HEK293T (cell line): ENCODE measurements around the gene OR2W3.

Experiments used
- CTCF ChIA-PET: fragments of 350-600 bp; formaldehyde crosslinking; extraction: SDS; loops from one replicate; lab custom pipeline; 2021; ENCODE audit warnings: antibody characterized with exemption, inconsistent platforms; lab: Yijun Ruan, JAX
- POLR2A ChIA-PET: fragments of 350-600 bp; formaldehyde crosslinking; extraction: SDS; loops from one replicate; lab custom pipeline; 2020; ENCODE audit warnings: antibody characterized with exemption, inconsistent platforms; lab: Yijun Ruan, JAX
- DNase-seq: peaks from one replicate; pipeline ENCODE4 v3.0.0; 2012; ENCODE audit warnings: mixed read lengths; ENCODE audit errors: extremely low spot score
- ARNT ChIP-seq: fragments of 450-650 bp; IDR thresholded peaks from 2 replicates; pipeline ENCODE4 v1.6.1; 2017; ENCODE audit warnings: mild to moderate bottlenecking
- BHLHE40 ChIP-seq: fragments of 450-650 bp; IDR thresholded peaks from 2 replicates; pipeline ENCODE4 v1.6.1; 2016; ENCODE audit warnings: mild to moderate bottlenecking, moderate library complexity, borderline replicate concordance
- CTBP1 ChIP-seq: fragments of 450-650 bp; IDR thresholded peaks from 2 replicates; pipeline ENCODE4 v1.6.1; 2016; ENCODE audit warnings: borderline replicate concordance
- ELF4 ChIP-seq: fragments of 450-650 bp; IDR thresholded peaks from 2 replicates; pipeline ENCODE4 v1.6.1; 2017; ENCODE audit warnings: antibody characterized with exemption
- FOXA1 ChIP-seq: fragments of 450-650 bp; IDR thresholded peaks from 2 replicates; pipeline ENCODE4 v1.6.1; 2016; ENCODE audit warnings: mild to moderate bottlenecking
- FOXK2 ChIP-seq: fragments of 450-650 bp; IDR thresholded peaks from 2 replicates; pipeline ENCODE4 v1.6.1; 2016; ENCODE audit warnings: mild to moderate bottlenecking
- FOXM1 ChIP-seq: fragments of 450-650 bp; IDR thresholded peaks from 2 replicates; pipeline ENCODE4 v1.6.1; 2017; ENCODE audit warnings: mild to moderate bottlenecking, borderline replicate concordance
- HDGF ChIP-seq: fragments of 450-650 bp; IDR thresholded peaks from 2 replicates; pipeline ENCODE4 v1.6.1; 2017; ENCODE audit warnings: antibody characterized with exemption, borderline replicate concordance
- L3MBTL2 ChIP-seq: fragments of 450-650 bp; conservative IDR thresholded peaks from 2 replicates; pipeline ENCODE4 v1.6.1; 2016; ENCODE audit warnings: mild to moderate bottlenecking
- LEF1 ChIP-seq: fragments of 450-650 bp; IDR thresholded peaks from 2 replicates; pipeline ENCODE4 v1.6.1; 2017; ENCODE audit warnings: mild to moderate bottlenecking, borderline replicate concordance
- NFRKB ChIP-seq: fragments of 450-650 bp; IDR thresholded peaks from 2 replicates; pipeline ENCODE4 v1.6.1; 2016; ENCODE audit warnings: mild to moderate bottlenecking, moderate library complexity
- PKNOX1 ChIP-seq: fragments of 450-650 bp; IDR thresholded peaks from 2 replicates; pipeline ENCODE4 v1.6.1; 2016
- SP1 ChIP-seq: fragments of 450-650 bp; IDR thresholded peaks from 2 replicates; pipeline ENCODE4 v1.6.1; 2017
- SUZ12 ChIP-seq: fragments of 450-650 bp; IDR thresholded peaks from 2 replicates; pipeline ENCODE4 v1.6.1; 2016; ENCODE audit warnings: mild to moderate bottlenecking
- TARDBP ChIP-seq: fragments of 450-650 bp; IDR thresholded peaks from 2 replicates; pipeline ENCODE4 v1.6.1; 2016
- ZNF384 ChIP-seq: fragments of 450-650 bp; IDR thresholded peaks from 2 replicates; pipeline ENCODE4 v1.6.1; 2016

Gene OR2W3

DNA sequence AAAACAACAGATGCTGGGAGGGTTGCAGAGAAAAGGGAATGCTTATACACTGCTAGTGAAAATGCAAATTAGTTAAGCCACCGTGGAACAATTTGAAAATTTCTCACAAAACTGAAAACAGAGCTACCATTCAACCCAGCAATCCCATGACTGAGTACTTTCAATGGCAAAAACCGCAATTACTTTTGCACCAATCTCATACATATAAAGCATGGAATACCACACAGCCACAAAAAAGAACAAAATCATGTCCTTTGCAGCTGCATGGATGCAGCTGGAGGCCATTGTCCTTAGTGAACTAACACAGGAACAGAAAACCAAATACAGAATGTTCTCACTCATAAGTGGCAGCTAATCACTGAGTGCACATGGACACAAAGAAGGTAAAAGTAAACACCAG is 18.4 kb downstream of the OR2W3 start:
- ChIA-PET POLR2A (no interaction called here), CTCF (no interaction called here)
- no peak for DNase-seq
- no peak for TF ChIP-seq FOXK2
- no peak for TF ChIP-seq BHLHE40
- no peak for TF ChIP-seq LEF1
- peak; percentile 52; the same call in 1 of the 2 replicates for TF ChIP-seq ELF4
- TF ChIP-seq HDGF: no peak
- no peak for TF ChIP-seq ZNF384

- POLR2A ChIA-PET: no interaction called here
These were observed 19.7 kb downstream of the OR2W3 start for GRCh38 chr1:247914941-247915662.

GRCh38 chr1:247919952-247920351 is 24.6 kb downstream of the OR2W3 start, which contains the start of gene OR2T8:
TSS of gene OR2T8 (plus strand) at chr1:247920252. CDS start at chr1:247921018, 766 bp downstream.
- CTCF ChIA-PET: no interaction called here
- POLR2A ChIA-PET: no interaction called here

More at GRCh38 chr1:247914941-247915662, 19.7 kb downstream of the OR2W3 start:
- no peak for TF ChIP-seq ARNT
- no peak for TF ChIP-seq CTBP1
- TF ChIP-seq FOXK2: no peak
- TF ChIP-seq SUZ12: no peak
- no peak for TF ChIP-seq FOXA1
- TF ChIP-seq SP1: no peak
- CTCF ChIA-PET: no interaction called here
- DNase-seq: no peak

GRCh38 chr1:247923941-247924340 is 28.6 kb downstream of the OR2W3 start:
- ChIA-PET CTCF (no interaction called here), POLR2A (no interaction called here)
- TF ChIP-seq HDGF: no peak
- TF ChIP-seq NFRKB: no peak
- TF ChIP-seq PKNOX1: no peak
- no peak for TF ChIP-seq ZNF384
- DNase-seq: no peak

More at GRCh38 chr1:247919952-247920351, 24.6 kb downstream of the OR2W3 start, which contains the start of gene OR2T8:
- TF ChIP-seq CTBP1 (no peak), NFRKB (no peak), SP1 (no peak), LEF1 (no peak), HDGF (no peak), ARNT (no peak), ZNF384 (no peak), FOXK2 (no peak), SUZ12 (no peak), TARDBP (no peak), BHLHE40 (no peak)
- no peak for DNase-seq

- ChIA-PET POLR2A (no interaction called here), CTCF (no interaction called here)
- no peak for TF ChIP-seq HDGF
- TF ChIP-seq PKNOX1: no peak
- no peak for TF ChIP-seq FOXK2
- TF ChIP-seq L3MBTL2: no peak
- TF ChIP-seq ELF4: no peak
- no peak for TF ChIP-seq LEF1
- TF ChIP-seq CTBP1: no peak
- no peak for TF ChIP-seq SP1
- TF ChIP-seq ARNT: no peak
- no peak for TF ChIP-seq BHLHE40
- no peak for TF ChIP-seq SUZ12
- TF ChIP-seq ZNF384: no peak
- no peak for TF ChIP-seq FOXA1
- no peak for TF ChIP-seq FOXM1
- DNase-seq: no peak
These were observed 29.5 kb downstream of the OR2W3 start, which contains the start of gene OR2AJ1 for GRCh38 chr1:247924868-247925267. TSS of gene OR2AJ1 (plus strand) at chr1:247924889. CDS start at chr1:247933769, 8,880 bp downstream.

GRCh38 chr1:247933989-247934388 is 38.6 kb downstream of the OR2W3 start:
- POLR2A ChIA-PET: no interaction called here
- TF ChIP-seq NFRKB (no peak), ZNF384 (no peak), SUZ12 (no peak), L3MBTL2 (no peak), CTBP1 (no peak), TARDBP (no peak), ARNT (no peak)
- CTCF ChIA-PET: no interaction called here
- no peak for DNase-seq

GRCh38 chr1:247935781-247936180 is 40.4 kb downstream of the OR2W3 start:
- no peak for DNase-seq
- ChIA-PET POLR2A (no interaction called here), CTCF (no interaction called here)
- TF ChIP-seq HDGF (no peak), FOXA1 (no peak), SP1 (no peak), ELF4 (no peak), CTBP1 (no peak), FOXK2 (no peak), BHLHE40 (no peak), ARNT (no peak), L3MBTL2 (no peak), PKNOX1 (no peak), FOXM1 (no peak), NFRKB (no peak), SUZ12 (no peak)
